Hepatocyte (in vitro differentiated cells): ENCODE measurements around the gene RNF11. TPM values are rescaled to one million over a fixed set of nuclear protein-coding genes. Genes with fewer than 3 reads are reported as not detected.

Experiments
- DNase-seq: peaks from one replicate; pipeline ENCODE4 v3.0.0-alpha.2; 2016; ENCODE audit warnings: low spot score
- H2AFZ ChIP-seq: fragments of 200-600 bp; sonication (generic); 2 replicates; pipeline ENCODE4 v1.6.0; 2016; ENCODE audit warnings: antibody characterized with exemption, mild to moderate bottlenecking
- H3K27ac ChIP-seq: fragments of 200-600 bp; sonication (generic); 2 replicates; pipeline ENCODE4 v1.5.1; 2016; ENCODE audit warnings: mild to moderate bottlenecking
- H3K27me3 ChIP-seq: fragments of 200-600 bp; sonication (generic); 2 replicates; pipeline ENCODE4 v1.6.1; 2016
- H3K36me3 ChIP-seq: fragments of 200-600 bp; sonication (generic); replicated peaks from 2 replicates; pipeline ENCODE4 v1.5.1; 2016; ENCODE audit warnings: low read depth; ENCODE audit not compliant: insufficient read depth
- H3K4me1 ChIP-seq: fragments of 200-600 bp; sonication (generic); 2 replicates; pipeline ENCODE4 v1.5.1; 2016; ENCODE audit warnings: mild to moderate bottlenecking, moderate library complexity; ENCODE audit not compliant: insufficient read depth
- H3K4me2 ChIP-seq: fragments of 200-600 bp; sonication (generic); 2 replicates; pipeline ENCODE4 v1.6.0; 2016
- H3K4me3 ChIP-seq: fragments of 200-600 bp; sonication (generic); 2 replicates; pipeline ENCODE4 v1.5.1; 2016; ENCODE audit warnings: mild to moderate bottlenecking
- H3K79me2 ChIP-seq: fragments of 200-600 bp; sonication (generic); 2 replicates; pipeline ENCODE4 v1.6.0; 2017; ENCODE audit warnings: mild to moderate bottlenecking
- H3K9me2 ChIP-seq: fragments of 200-600 bp; sonication (generic); replicated peaks from 2 replicates; pipeline ENCODE4 v1.6.0; 2017; ENCODE audit warnings: mild to moderate bottlenecking; ENCODE audit not compliant: insufficient read depth
- H3K9me3 ChIP-seq: fragments of 200-600 bp; sonication (generic); 2 replicates; pipeline ENCODE4 v1.5.1; 2016; ENCODE audit warnings: low read depth, mild to moderate bottlenecking
- H4K20me1 ChIP-seq: fragments of 200-600 bp; sonication (generic); 2 replicates; pipeline ENCODE4 v1.6.0; 2016; ENCODE audit warnings: mild to moderate bottlenecking; ENCODE audit not compliant: insufficient read depth, poor library complexity, severe bottlenecking
- EZH2 ChIP-seq: fragments of 200-600 bp; sonication (generic); IDR thresholded peaks from 2 replicates; pipeline ENCODE4 v1.6.1; 2016; ENCODE audit warnings: antibody characterized with exemption, mild to moderate bottlenecking, borderline replicate concordance
- EZH2phosphoT487 ChIP-seq: fragments of 200-600 bp; sonication (generic); IDR thresholded peaks from one replicate; pipeline ENCODE4 v1.6.1; 2018; ENCODE audit warnings: antibody characterized with exemption, mild to moderate bottlenecking, low read depth, moderate library complexity; ENCODE audit not compliant: unreplicated experiment, severe bottlenecking
- WGBS: methylation state at CpG from one replicate; pipeline ENCODE4 v1.1.6; 2016; ENCODE audit warnings: low lambda C conversion rate; ENCODE audit errors: missing lambda C conversion rate; 5-methylcytosine and 5-hydroxymethylcytosine counted together
- polyA plus RNA-seq: library from polyadenylated mRNA; unstranded; fragments of >200 nt; fragmentation: Nextera tagmentation; extraction: Ambion mirVana; gene quantifications from 2 replicates; pipeline ENCODE4 v1.2.1, GENCODE V29; 2016
- total RNA-seq: library from RNA; depleted of rRNA; stranded (reverse); fragments of >200 nt; gene quantifications from 2 replicates; pipeline ENCODE4 v1.2.3, GENCODE V29; 2014
- TF ChIP-seq, protein P1 (sequence below): fragments of 200-600 bp; sonication (generic); IDR thresholded peaks from 2 replicates; pipeline ENCODE4 v1.5.1; 2016; ENCODE audit warnings: antibody characterized with exemption, mild to moderate bottlenecking; ENCODE audit not compliant: poor library complexity

Gene RNF11
- total and polyA plus RNA-seq, 2 experiments from 2014 or later: 55.9 to 99.8 TPM

- Histone ChIP-seq H3K9me3 (no peaks in the 10 kb centered on the region), H3K4me1 (no peaks in the 10 kb centered on the region), H3K9me2 (no peaks in the 10 kb centered on the region), H3K27ac (no peak overlapping the region), H3K27me3 (no peaks in the 10 kb centered on the region), H3K4me3 (no peak overlapping the region), H3K36me3 (no peaks in the 10 kb centered on the region), H3K4me2 (no peak overlapping the region), H4K20me1 (no peaks in the 10 kb centered on the region), H3K79me2 (no peaks in the 10 kb centered on the region), H2AFZ (no peak overlapping the region)
- TF ChIP-seq EZH2phosphoT487 (no peak), EZH2 (no peak)
- TF ChIP-seq, protein P1, sequence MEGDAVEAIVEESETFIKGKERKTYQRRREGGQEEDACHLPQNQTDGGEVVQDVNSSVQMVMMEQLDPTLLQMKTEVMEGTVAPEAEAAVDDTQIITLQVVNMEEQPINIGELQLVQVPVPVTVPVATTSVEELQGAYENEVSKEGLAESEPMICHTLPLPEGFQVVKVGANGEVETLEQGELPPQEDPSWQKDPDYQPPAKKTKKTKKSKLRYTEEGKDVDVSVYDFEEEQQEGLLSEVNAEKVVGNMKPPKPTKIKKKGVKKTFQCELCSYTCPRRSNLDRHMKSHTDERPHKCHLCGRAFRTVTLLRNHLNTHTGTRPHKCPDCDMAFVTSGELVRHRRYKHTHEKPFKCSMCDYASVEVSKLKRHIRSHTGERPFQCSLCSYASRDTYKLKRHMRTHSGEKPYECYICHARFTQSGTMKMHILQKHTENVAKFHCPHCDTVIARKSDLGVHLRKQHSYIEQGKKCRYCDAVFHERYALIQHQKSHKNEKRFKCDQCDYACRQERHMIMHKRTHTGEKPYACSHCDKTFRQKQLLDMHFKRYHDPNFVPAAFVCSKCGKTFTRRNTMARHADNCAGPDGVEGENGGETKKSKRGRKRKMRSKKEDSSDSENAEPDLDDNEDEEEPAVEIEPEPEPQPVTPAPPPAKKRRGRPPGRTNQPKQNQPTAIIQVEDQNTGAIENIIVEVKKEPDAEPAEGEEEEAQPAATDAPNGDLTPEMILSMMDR: no peak
- 96% methylated on average over 5 of the region's 5 CpGs for whole genome bisulfite sequencing
- DNase-seq: no peak
Measured at GRCh38 chr1:51306950-51307349, 70.9 kb downstream of the RNF11 start.

- no peak overlapping the region for H3K27ac ChIP-seq
- no peak overlapping the region for H3K4me3 ChIP-seq
- H3K27me3 ChIP-seq: no peaks in the 10 kb centered on the region
- H3K4me2 ChIP-seq: no peak overlapping the region
- WGBS: 91% methylated on average over 6 of the region's 6 CpGs
- DNase-seq: no peak
- peaks cover 5% of the 10 kb centered on the region for H3K4me1 ChIP-seq
- no peaks in the 10 kb centered on the region for H3K79me2 ChIP-seq
- no peaks in the 10 kb centered on the region for H4K20me1 ChIP-seq
- no peaks in the 10 kb centered on the region for H3K9me3 ChIP-seq
- TF ChIP-seq, protein P1: no peak
- TF ChIP-seq EZH2 (no peak), EZH2phosphoT487 (no peak)
- no peaks in the 10 kb centered on the region for H3K36me3 ChIP-seq
- H2AFZ ChIP-seq: no peak overlapping the region
- H3K9me2 ChIP-seq: no peaks in the 10 kb centered on the region
Measured at GRCh38 chr1:51308636-51309035, 72.6 kb downstream of the RNF11 start.

DNA sequence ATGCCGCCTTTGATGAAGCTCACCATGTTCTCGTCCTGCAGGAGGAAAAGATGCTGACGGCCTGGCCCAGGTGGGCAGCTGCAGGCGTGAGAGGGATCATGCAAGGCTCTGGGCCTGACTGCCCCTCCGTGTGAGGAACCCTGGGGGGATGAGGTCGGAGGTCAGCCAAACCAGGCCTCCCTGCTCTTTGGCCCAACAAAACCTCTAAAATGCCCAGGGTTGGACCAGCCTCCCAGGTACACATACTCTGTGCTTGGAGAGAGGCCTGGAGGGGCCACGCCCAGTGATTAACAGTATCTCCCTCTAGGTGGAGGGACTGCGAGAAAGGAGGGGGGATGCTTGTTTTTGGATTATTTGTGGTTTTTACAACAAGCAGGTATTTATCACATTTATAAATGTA, 73.2 kb downstream of the RNF11 start:
- Histone ChIP-seq H3K4me3 (no peak overlapping the region), H3K79me2 (no peaks in the 10 kb centered on the region)
- 87% methylated on average over 8 of the region's 8 CpGs for WGBS

More for the DNA sequence above, 73.2 kb downstream of the RNF11 start:
- Histone ChIP-seq H3K4me1 (peaks cover 10% of the 10 kb centered on the region), H3K27ac (no peak overlapping the region), H3K4me2 (no peak overlapping the region), H2AFZ (no peak overlapping the region), H3K36me3 (no peaks in the 10 kb centered on the region), H3K27me3 (no peaks in the 10 kb centered on the region), H3K9me3 (no peaks in the 10 kb centered on the region), H3K9me2 (no peaks in the 10 kb centered on the region), H4K20me1 (no peaks in the 10 kb centered on the region)
- DNase-seq: no peak
- TF ChIP-seq EZH2phosphoT487: no peak
- TF ChIP-seq, protein P1: no peak
- TF ChIP-seq EZH2: no peak
